Lower leg skin (tissue), 3 donors: Measurements from ENCODE around the gene FAM228B.

ENCODE experiments used
- POLR2A ChIP-seq, 2 donors: fragments of 450-650 bp; IDR thresholded peaks; one replicate each; pipeline ENCODE4 v1.6.1; 2016 to 2017; ENCODE audit warnings: antibody characterized with exemption in 2 of 2, mild to moderate bottlenecking in 1 of 2, moderate library complexity in 1 of 2
- TF ChIP-seq, protein P1 (sequence below), 3 donors: fragments of 450-650 bp; IDR thresholded peaks; one replicate each; pipeline ENCODE4 v1.5.1; 2016; ENCODE audit warnings: antibody characterized with exemption in 3 of 3, mild to moderate bottlenecking in 3 of 3, moderate library complexity in 2 of 3

DNA sequence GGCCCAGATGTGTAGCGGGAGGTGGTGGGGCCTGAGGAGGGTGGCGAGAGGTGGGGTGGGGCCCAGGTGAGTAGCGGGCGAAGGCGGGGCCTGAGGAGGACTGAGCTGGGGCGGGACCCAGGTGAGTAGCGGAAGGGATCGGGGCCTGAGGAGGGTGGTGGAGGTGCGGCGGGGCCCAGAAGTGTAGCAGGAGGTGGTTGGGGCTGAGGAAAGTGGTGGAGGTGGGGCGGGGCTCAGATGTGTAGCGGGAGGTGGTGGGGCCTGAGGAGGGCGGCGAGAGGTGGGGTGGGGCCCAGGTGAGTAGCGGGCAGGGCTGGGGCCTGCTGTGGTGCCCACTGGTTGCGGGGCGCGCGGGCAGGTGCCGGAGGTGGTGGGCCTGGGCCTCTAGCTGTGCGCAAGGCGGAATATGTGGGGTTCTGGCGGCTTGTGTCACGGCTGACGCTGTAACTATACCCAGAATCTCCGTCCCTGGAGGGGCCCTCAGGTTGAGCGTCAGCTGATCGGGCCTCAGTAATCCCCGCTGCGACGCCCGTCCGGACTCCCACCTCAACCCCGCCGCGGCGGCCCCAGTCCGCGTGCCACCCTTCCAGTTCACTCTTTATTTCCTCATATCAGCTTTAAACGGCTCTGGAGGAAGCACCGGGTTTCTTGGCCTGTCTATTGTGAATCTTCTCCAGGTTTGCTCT is 46.3 kb upstream of the FAM228B start:
- TF ChIP-seq, protein P1, sequence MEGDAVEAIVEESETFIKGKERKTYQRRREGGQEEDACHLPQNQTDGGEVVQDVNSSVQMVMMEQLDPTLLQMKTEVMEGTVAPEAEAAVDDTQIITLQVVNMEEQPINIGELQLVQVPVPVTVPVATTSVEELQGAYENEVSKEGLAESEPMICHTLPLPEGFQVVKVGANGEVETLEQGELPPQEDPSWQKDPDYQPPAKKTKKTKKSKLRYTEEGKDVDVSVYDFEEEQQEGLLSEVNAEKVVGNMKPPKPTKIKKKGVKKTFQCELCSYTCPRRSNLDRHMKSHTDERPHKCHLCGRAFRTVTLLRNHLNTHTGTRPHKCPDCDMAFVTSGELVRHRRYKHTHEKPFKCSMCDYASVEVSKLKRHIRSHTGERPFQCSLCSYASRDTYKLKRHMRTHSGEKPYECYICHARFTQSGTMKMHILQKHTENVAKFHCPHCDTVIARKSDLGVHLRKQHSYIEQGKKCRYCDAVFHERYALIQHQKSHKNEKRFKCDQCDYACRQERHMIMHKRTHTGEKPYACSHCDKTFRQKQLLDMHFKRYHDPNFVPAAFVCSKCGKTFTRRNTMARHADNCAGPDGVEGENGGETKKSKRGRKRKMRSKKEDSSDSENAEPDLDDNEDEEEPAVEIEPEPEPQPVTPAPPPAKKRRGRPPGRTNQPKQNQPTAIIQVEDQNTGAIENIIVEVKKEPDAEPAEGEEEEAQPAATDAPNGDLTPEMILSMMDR (IDR thresholded peaks at IDR 0.05) = no peak
- TF ChIP-seq POLR2A (IDR thresholded peaks at IDR 0.05) = no peak
